HG03520 (cell line): ENCODE data around the gene FGD4.

ENCODE experiments used
- ATAC-seq: cut with Tn5 transposase; IDR thresholded peaks from one replicate; pipeline ENCODE4 v1.9.1; 2021; ENCODE audit warnings: mild to moderate bottlenecking, moderate library complexity; ENCODE audit not compliant: unreplicated experiment

Gene FGD4

GRCh38 chr12:32399370-32400113 is at the start of gene FGD4:
FGD4 (plus strand) TSS chr12:32399558.
- ATAC-seq, result peak; percentile 91

- no peak for ATAC-seq
These were observed 45.8 kb upstream of the FGD4 start for GRCh38 chr12:32353540-32353939.

- no peak for ATAC-seq
These were observed 41.6 kb upstream of the FGD4 start for GRCh38 chr12:32357601-32358249.

DNA sequence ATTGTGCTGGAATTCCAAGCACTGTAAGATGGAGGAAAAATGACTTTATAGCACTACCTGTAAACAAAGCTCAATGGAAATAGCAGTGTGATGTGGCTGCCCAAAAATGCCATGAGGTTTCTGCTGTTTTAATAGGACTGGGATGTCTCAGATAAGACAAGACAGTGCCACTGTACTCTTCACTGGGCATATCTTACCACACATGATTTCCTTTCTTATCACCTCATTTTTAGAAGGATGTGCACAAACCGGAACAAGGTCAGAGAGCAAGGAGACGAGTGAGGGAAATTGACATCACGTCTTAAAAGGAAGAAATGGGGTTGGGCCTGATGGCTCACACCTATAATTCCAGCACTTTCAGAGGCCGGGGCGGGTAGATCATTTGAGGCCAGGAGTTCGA is 38.4 kb upstream of the FGD4 start:
- no peak for ATAC-seq

DNA sequence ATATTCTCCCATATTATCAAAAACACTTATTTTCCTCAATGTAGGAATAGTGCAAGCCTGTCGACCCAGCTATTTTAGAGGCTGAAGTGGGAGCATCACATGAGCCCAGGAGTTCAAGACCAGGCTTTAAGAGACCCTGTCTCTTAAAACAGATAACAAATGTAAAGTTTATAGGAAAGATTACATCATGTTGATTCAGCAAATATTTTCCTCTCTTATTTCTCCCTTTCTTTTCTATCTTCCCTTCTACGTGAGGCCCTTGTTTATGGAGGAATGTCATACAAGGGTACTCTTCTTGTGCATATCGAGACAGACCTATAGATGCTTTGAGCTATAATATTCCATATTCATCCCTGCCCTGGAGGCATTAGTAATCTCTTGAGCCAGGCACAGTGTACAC is 36.5 kb upstream of the FGD4 start:
- no peak for ATAC-seq

DNA sequence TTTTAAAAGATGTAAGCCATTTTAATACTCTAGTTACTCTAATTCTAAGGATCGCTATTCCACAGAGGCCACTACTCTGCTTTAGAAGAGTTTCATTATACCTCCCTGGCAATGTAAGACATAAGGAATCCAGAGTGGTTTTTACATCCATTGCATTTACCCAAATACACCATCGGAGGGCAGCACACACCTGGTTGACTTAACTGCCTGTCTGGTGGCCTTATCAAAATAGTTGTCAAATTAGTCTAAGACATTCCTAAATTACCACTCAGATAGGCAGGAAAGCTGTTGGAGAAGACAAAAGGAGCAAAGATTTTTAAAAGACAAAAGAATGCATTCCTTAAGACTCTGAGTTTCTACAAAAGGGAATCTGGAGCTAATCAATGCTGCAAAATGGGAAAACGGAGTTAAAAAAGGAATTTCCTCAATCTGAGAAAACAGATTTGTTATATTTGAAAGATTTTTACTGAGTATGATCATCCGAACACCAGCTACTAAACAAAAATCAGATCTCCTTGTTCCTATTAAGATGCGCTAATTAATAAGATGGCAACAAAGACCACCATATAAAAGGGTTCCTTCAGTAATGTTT is 33.8 kb upstream of the FGD4 start:
- peak; percentile 68 for ATAC-seq

DNA sequence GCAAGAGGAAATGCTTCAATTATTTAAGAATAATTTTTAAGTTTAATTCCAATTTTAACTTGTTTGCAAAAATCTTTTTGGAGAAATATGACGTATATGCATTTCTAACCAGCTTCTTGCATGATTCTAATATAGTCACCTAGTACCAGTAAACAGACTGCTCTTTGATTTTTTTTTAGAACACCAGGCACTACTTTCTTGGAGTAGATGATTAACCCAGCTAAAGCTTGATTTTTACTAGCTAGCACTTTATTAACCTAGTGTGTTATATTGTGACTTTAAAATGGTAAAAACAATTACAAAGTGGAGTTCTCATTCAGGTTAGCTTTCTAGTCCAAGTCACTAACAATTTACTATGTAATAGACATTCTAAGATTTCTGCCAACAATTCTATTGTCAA is 32.6 kb upstream of the FGD4 start:
- no peak for ATAC-seq

- no peak for ATAC-seq
These were observed 32.0 kb upstream of the FGD4 start for GRCh38 chr12:32367381-32367780.

DNA sequence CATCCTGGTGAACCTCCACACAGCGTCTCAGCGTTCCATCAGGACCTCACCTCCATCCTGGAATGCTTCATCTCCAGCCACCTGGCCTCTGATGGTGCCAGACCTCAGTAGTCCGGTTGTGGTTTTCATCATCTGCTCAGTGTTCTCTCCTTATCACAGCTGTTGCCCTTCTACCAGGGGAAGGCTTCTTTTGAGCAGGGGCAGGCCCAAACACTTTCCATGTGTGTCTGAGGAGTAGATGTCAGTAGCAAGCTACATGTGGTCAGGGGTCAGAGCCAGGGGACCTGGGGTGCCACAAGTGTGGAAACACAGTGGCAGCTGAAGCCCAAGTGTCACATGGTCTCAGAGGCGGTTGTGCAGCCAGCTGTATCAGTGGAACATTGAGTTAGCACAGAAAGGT is 30.2 kb upstream of the FGD4 start:
- no peak for ATAC-seq

- no peak for ATAC-seq
These were observed 21.9 kb upstream of the FGD4 start for GRCh38 chr12:32377344-32378055.

DNA sequence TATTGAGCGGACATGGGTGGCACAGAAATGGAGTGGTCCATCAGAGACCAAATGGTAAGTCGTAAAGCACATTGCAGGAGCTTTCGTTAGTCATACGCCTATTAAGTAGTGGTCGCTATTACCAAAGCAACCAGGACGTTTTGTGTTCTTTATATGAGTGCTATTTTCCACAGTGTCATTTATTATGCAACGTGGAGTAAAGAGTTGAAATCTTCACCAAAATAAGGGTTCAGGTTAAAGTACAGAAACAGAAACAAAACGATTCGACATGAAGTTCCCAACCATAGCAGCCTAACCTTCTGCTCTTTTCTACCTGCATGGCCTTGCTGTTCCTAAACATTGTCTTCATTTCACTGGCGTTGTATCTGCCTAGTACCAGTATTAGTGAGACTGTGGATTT is 20.1 kb upstream of the FGD4 start:
- no peak for ATAC-seq

DNA sequence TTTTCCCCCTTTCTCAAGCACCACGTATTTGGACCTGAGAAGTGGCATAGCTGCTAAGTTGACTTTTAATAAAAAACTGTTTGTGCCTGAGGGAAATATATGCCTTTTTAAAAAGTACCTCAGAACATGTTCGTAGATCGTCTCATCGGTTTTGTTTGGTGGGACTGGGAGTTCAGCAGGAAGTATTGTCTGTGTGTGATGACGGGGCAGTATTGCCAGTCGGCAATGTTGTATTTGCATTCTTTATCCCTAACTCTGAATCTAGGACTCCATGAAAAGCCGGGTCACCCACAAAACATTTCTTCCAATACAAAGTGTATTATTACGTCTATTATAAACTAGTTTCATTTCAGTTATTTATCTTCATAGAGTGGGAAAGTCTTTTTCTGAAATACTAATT is 19.7 kb upstream of the FGD4 start:
- no peak for ATAC-seq

GRCh38 chr12:32382226-32382625 is 17.1 kb upstream of the FGD4 start:
- ATAC-seq, result no peak

GRCh38 chr12:32390572-32391219 is 8.7 kb upstream of the FGD4 start:
- ATAC-seq, result no peak

DNA sequence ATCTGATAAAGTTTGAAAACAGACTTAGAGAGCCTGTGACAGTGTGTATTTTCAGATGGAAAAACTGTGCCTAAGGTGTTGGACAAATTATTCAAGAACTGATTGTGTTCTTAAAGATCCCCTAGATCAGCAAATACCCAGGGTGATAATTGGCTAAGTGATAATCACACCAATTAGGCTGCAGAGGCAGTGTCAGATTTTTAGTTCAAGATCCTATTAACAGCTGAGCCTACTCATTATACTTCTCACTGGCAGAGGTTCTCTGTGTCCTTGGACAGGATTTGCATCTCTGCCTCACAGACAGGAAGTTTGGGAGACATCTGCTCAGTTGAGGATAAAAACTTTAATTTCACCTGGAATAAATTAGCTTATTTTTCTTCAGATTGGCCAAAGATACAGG is 4.3 kb upstream of the FGD4 start:
- ATAC-seq, result no peak

- ATAC-seq, result no peak
These were observed 1.7 kb upstream of the FGD4 start for GRCh38 chr12:32397696-32398095.

DNA sequence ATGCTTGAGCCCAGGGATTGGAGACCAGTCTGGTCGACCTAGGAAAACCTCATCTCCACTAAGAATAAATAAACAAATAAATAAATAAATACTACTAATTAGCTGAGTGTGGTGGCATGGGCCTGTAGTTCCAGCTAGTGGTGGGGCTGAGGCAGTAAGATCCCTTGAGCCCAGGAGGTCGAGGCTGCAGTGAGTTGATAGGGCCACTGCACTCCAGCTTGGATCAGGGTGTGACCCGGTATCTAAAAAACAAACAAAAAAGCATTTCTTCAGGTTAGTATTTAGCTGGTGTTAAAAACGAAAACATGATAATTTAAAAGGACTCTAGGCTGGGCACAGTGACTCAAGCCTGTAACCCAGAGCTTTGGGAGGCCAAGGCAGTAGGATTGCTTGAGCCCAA is 1.2 kb upstream of the FGD4 start:
- no peak for ATAC-seq

DNA sequence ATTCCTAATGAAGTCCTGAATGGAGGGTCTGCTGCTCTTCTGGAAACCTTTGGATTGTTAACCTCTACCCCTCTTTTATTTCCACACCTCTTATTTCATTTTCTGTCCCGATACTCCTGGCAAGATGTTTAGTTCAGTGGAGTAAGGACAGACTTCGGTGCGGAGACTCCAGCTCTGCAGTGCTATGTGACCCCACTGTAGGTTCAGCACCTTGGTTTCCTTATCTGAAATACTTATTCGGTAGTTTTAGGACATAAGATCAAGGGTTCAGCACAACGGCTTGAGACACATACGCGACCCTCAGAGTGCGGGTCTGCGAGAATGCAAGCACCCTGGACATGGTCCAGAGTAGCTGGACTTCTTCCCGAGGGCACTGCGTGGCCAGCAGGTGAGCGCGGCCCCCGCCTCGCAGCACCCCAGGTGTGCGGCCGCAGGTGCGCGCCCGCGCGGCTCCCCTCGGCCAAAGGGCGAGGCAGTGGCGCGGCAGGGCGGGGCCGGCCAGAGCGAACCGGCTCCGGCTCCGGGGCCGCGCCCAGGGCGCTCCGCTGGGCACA is 465 bp upstream of the FGD4 start:
- peak; percentile 10 for ATAC-seq

- no peak for ATAC-seq
These were observed 835 bp downstream of the FGD4 start for GRCh38 chr12:32400114-32400672.

DNA sequence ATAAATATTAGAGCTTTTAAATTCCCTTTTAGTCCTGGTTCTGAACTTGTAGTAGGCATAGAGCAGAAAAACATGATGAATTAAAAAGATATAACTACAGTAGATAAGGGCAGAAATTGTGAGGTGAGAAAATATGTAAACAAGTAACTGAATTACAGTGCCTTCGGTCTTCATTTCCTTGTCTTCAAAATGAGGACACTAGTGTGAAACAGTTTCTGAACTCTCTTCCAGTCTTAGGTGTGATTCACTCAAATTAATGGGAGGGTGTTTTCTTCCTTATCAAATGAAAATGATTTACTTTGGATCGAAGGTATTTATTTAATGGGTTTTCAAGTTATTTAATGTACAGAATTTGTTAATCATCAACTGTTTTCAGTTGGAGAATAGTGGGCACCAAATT is 1.5 kb downstream of the FGD4 start:
- ATAC-seq, result no peak

GRCh38 chr12:32402170-32402569 is 2.8 kb downstream of the FGD4 start:
- no peak for ATAC-seq
